Measurements from ENCODE around the gene LIN52.
A peak's percentile ranks its signal among the peaks of the same experiment; 100 is the strongest.
"Not testable (repeated sequence)": the region's sequence is repeated elsewhere in the genome, so short reads cannot be mapped to it uniquely, and the experiment has no call there.

The LIN52 gene

DNA sequence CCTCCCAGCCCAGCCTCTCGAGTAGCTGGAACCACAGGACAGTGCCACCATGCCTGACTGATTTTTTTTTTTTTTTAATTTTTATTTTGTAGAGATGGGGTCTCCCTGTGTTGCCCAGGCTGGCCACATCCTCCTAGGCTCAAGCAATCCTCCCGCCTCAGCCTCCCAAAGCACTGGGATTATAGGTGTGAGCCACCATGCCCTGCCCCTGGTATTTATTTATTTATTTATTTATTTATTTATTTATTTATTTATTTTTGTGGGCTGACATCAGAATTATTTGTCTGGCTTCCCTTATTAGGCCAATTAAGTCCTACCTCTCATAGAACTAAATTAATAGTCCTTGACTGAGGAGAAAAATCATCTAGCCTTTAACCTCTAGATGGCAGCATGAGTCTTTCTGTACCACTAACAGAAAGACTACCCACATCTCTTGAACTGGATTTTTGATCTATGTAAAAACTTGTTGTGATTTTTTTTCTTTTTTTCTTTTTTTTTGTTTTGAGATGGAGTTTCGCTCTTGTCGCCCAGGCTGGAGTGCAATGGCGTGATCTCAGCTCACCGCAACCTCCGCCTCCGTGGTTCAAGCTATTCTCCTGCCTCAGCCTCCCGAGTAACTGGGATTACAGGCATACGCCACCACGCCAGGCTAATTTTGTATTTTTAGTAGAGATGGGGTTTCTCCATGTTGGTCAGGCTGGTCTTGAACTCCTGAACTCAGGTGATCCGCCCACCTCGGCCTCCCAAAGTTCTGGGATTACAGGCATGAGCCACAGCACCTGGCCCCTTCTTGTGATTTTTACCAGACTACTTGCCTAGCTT is 26.9 kb downstream of the LIN52 start:
- peak; percentile 68 for DNase-seq

DNA sequence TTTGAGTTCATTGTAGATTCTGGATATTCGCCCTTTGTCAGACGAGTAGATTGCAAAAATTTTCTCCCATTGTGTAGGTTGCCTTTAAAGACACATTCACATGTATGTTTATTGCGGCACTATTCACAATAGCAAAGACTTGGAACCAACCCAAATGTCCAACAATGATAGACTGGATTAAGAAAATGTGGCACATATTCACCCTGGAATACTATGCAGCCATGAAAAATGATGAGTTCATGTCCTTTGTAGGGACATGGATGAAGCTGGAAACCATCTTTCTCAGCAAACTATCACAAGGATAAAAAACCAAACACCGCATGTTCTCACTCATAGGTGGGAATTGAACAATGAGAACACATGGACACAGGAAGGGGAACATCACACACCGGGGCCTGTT is 40.7 kb downstream of the LIN52 start:
- not testable (repeated sequence) for DNase-seq

- DNase-seq, result no peak
Observed at GRCh38 chr14:74126315-74127013, 41.7 kb downstream of the LIN52 start.

DNA sequence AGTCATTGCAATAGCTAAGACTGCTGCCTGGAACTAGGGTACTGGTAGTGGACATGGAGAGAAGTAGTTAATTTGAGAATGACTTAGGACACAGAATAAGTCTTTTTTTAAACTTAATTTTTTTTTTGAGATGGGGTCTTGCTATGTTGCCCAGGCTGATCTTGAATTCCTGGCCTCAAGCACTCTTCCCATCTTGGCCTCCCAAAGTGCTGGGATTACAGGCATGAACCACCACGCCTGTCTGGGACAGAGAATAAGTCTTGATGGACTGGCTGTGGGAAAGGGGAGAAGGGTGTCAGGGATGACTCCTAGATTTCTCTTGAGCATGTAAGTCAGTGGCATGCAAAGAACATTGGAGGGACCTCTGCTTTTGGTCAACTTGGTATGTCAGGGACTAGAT is 42.9 kb downstream of the LIN52 start:
- DNase-seq, result no peak

- DNase-seq, result no peak
Observed at GRCh38 chr14:74133833-74134481, 49.2 kb downstream of the LIN52 start.

- no peak for DNase-seq
Observed at GRCh38 chr14:74134484-74134883, 49.7 kb downstream of the LIN52 start.

- no peak for DNase-seq
Observed at GRCh38 chr14:74135426-74135825, 50.7 kb downstream of the LIN52 start.

- DNase-seq, result peak; percentile 97
Observed at GRCh38 chr14:74140374-74140850, 55.7 kb downstream of the LIN52 start.

DNA sequence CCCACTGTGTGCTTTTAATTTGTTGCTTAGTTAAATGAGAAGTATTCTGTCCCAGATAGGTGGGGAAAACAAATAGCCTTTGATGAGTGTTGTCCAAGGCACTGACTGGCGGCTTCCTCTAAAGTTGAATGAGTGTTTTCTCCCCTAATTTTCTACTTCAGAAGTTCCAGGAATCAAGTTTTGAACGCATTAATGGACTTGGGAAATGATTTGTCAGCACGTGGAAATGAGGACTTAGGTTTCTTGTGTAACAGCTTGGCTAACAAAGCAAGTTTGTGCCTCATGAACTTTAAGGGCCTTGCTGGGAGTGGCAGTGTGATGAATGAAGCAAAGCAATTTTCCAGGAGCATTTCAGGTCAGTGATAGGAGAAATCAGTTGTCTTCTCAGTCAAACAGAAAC is 56.9 kb downstream of the LIN52 start:
- no peak for DNase-seq

DNA sequence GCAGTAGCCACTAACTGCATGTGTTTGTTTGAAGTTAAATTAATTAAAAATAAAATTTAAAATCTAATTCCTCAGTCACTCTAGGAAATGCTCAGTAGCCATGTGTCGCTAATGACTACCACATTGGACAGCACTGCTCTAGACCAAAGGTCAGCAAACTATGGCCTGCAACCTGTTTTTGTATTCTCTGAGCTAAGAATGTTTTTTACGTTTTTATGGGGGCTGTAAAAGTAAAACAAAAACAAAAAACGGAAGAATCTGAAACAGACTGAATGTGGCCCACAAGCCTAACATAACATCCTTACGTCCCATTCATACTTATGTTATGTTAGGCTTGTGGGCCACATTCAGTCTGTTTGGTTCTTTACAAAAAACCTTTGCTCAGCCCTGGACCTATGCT is 57.8 kb downstream of the LIN52 start:
- no peak for DNase-seq

DNA sequence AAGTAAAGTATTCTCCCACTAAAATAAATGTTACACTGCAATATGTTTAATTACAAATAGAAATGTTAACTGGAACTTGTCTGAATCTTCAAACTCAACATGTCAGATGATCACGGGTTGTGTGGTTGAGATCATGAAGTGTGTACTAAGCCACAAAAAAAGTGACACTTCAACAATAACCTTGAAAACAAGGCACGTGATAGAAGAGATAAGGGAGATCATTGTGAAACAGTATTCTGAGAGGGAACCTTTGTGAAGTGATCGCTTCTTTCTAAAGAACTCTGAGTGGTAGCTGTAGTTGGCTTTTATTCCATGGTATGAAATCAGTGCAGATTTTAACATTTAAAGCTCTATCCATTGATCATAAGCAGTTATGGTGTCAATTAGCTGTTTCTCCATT is 60.0 kb downstream of the LIN52 start:
- no peak for DNase-seq

- DNase-seq, result no peak
Observed at GRCh38 chr14:74147571-74147970, 62.8 kb downstream of the LIN52 start.

DNA sequence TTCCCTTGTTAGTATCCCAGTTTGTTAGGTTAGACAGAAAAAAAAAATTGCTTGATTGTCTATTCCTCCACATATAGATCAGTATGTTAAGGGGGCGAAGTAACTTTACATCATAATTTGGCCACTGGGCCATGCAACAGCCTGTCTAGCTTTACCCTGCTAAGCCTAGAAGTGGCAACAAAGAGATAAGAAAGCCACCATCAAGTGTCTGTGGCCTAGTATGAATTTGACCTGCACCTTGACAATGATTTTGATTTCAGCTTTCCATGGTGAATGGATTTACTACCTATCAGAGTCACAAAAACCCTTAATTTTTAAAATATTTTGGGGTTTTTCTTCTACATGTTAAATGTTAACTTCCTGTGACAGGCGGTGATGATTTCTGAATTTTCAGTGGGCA is 63.9 kb downstream of the LIN52 start:
- DNase-seq, result no peak

GRCh38 chr14:74155287-74155686 is 70.5 kb downstream of the LIN52 start:
- no peak for DNase-seq

DNA sequence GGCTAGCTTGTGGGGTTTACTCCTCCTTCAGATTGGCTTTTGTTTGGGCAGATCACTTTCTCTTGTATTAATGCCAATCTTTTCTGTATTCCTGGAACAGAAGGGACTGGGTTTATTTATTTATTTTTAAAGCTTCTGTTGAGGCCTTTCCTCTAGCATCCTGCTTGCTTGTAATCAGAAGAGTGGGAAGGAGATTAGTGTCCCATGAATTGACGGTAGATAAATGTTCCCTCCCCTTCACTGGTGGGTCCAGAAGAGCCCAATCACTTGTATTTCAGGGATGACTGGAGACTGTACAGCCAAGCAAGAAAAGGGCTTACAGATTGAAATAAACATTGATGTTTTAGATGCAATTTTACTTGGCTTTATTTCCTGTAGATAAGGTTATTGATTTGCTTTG is 71.0 kb downstream of the LIN52 start:
- no peak for DNase-seq

- no peak for DNase-seq
Observed at GRCh38 chr14:74160763-74161162, 76.0 kb downstream of the LIN52 start.

- no peak for DNase-seq
Observed at GRCh38 chr14:74161526-74162158, 76.9 kb downstream of the LIN52 start.

- DNase-seq, result no peak
Observed at GRCh38 chr14:74169906-74170305, 85.2 kb downstream of the LIN52 start.

GRCh38 chr14:74176400-74176793 is 91.6 kb downstream of the LIN52 start:
- DNase-seq, result no peak

GRCh38 chr14:74179856-74180255 is 95.1 kb downstream of the LIN52 start:
- no peak for DNase-seq

- no peak for DNase-seq
Observed at GRCh38 chr14:74190927-74191575, 106.3 kb downstream of the LIN52 start.

GRCh38 chr14:74194506-74195274 is 109.9 kb downstream of the LIN52 start:
- DNase-seq, result no peak

Measured in NCI-H69 (cell line).